ENCODE data around the gene DCUN1D1. TPM values are rescaled to one million over a fixed set of nuclear protein-coding genes. Genes with fewer than 3 reads are reported as not detected.
A peak's percentile ranks its signal among the peaks of the same experiment; 100 is the strongest.

The DCUN1D1 gene
- total and polyA plus RNA-seq, 2 of the 13 experiments (the other 11 are each of a cell fraction or from before 2014, with no cell fraction given): 10.5 to 39.7 TPM

GRCh38 chr3:182964179-182964578 lies 16.2 kb downstream of the DCUN1D1 start:
- no peak overlapping the region for H3K27ac ChIP-seq (ENCODE audit: extremely low read length, insufficient read depth, low read length)
- ATAC-seq (no peak), DNase-seq (ENCODE audit: low spot score) (no peak), FAIRE-seq (no peak)
- TF ChIP-seq MAFK (conservative IDR thresholded peaks at IDR 0.05 in 1 of 2, IDR thresholded peaks at IDR 0.05 in 1 of 2; ENCODE audit: low read length in 2 of 2): peak; percentile 62 to 88
- TF ChIP-seq ZBTB2 (CRISPR knock-in tag; IDR thresholded peaks at IDR 0.05; ENCODE audit: low read depth): no peak
- TF ChIP-seq MAFF (IDR thresholded peaks at IDR 0.05; ENCODE audit: low read depth, low read length): peak; percentile 69; the same call in 1 of the 2 replicates
- H3K4me2 ChIP-seq (ENCODE audit: low read depth, low read length): no peak overlapping the region
- peaks cover 21% of the 10 kb centered on the region for H3K79me2 ChIP-seq (ENCODE audit: insufficient read depth, low read length)
- intact Hi-C loops (cut with micrococcal nuclease; ENCODE audit: unreplicated experiment): no loop called here
- no peaks in the 10 kb centered on the region for H4K20me1 ChIP-seq (ENCODE audit: insufficient read depth, low read length)
- POLR2A ChIA-PET: no interaction called here
- in situ Hi-C loops (cut with HindIII; ENCODE audit: extremely low pct_ligation_motif_present, low pct_unique_long_range_greater_than_20kb): no loop called here
- peaks cover 2 to 16% of the 10 kb centered on the region in 2 experiments; a peak in 3 of 5 replicates for H3K36me3 ChIP-seq (replicated peaks in 1 of 2; ENCODE audit: control insufficient read depth in 1 of 2, insufficient read depth in 2 of 2, low read length in 2 of 2)
- CTCF ChIA-PET (ENCODE audit: low intra/inter-chr PET ratio, low total read pairs): no interaction called here
- H3K27me3 ChIP-seq (ENCODE audit: control insufficient read depth in 1 of 2, insufficient read depth in 2 of 2, low read length in 2 of 2): no peaks in the 10 kb centered on the region; a peak in 1 of 5 replicates
- peaks cover 20% of the 10 kb centered on the region for H3K4me1 ChIP-seq (ENCODE audit: insufficient read depth, low read length)
- H3K9ac ChIP-seq (ENCODE audit: insufficient read depth, low read depth, low read length): no peak overlapping the region
- H2AFZ ChIP-seq (ENCODE audit: low read length): no peak overlapping the region
- no peak overlapping the region for H3K4me3 ChIP-seq (replicated peaks in 1 of 3; ENCODE audit: insufficient read depth in 1 of 3, low read depth in 2 of 3, low read length in 3 of 3)
- H3K9me3 ChIP-seq (ENCODE audit: low read length): no peaks in the 10 kb centered on the region
- WGBS (ENCODE audit: low lambda C conversion rate): 96% methylated on average over 1 of the region's 1 CpG
- BruUV-seq (replicated peaks): no TSS peak

GRCh38 chr3:182962166-182962565 lies 18.2 kb downstream of the DCUN1D1 start:
- Histone ChIP-seq H3K4me2 (ENCODE audit: low read depth, low read length) (no peak overlapping the region), H3K79me2 (ENCODE audit: insufficient read depth, low read length) (peaks cover 8% of the 10 kb centered on the region), H3K4me3 (replicated peaks in 1 of 3; ENCODE audit: insufficient read depth in 1 of 3, low read depth in 2 of 3, low read length in 3 of 3) (no peak overlapping the region), H3K27me3 (ENCODE audit: control insufficient read depth in 1 of 2, insufficient read depth in 2 of 2, low read length in 2 of 2) (no peaks in the 10 kb centered on the region; a peak in 1 of 5 replicates), H3K4me1 (ENCODE audit: insufficient read depth, low read length) (peaks cover 9% of the 10 kb centered on the region), H2AFZ (ENCODE audit: low read length) (no peak overlapping the region), H3K9me3 (ENCODE audit: low read length) (no peaks in the 10 kb centered on the region), H3K27ac (ENCODE audit: extremely low read length, insufficient read depth, low read length) (no peak overlapping the region), H3K9ac (ENCODE audit: insufficient read depth, low read depth, low read length) (no peak overlapping the region), H3K36me3 (replicated peaks in 1 of 2; ENCODE audit: control insufficient read depth in 1 of 2, insufficient read depth in 2 of 2, low read length in 2 of 2) (peaks cover 2 to 22% of the 10 kb centered on the region in 2 experiments), H4K20me1 (ENCODE audit: insufficient read depth, low read length) (no peaks in the 10 kb centered on the region)
- POLR2A ChIA-PET: no interaction called here
- intact Hi-C loops (cut with micrococcal nuclease; ENCODE audit: unreplicated experiment) (no loop called here), in situ Hi-C loops (cut with HindIII; ENCODE audit: extremely low pct_ligation_motif_present, low pct_unique_long_range_greater_than_20kb) (no loop called here)
- BruUV-seq (replicated peaks): no TSS peak
- no peak for DNase-seq (ENCODE audit: low spot score)
- FAIRE-seq: no peak
- ATAC-seq: no peak
- CTCF ChIA-PET (ENCODE audit: low intra/inter-chr PET ratio, low total read pairs): no interaction called here
- TF ChIP-seq CBX5 (CRISPR knock-in tag; IDR thresholded peaks at IDR 0.05; ENCODE audit: borderline replicate concordance): no peak
- TF ChIP-seq ZBTB10 (CRISPR knock-in tag; IDR thresholded peaks at IDR 0.05; ENCODE audit: borderline replicate concordance): no peak
- no peak for TF ChIP-seq AHDC1 (CRISPR knock-in tag; IDR thresholded peaks at IDR 0.05; ENCODE audit: borderline replicate concordance)
